SK-N-DZ (cell line): Measurements from ENCODE around the gene ABCE1.

Experiments used
- DNase-seq: peaks from one replicate; pipeline ENCODE4 v3.0.0-alpha.2; 2015; ENCODE audit warnings: low spot score
- small RNA-seq, 2 experiments: library from RNA; depleted of rRNA; stranded (forward); fragments of <200 nt; gene quantifications; one replicate each; pipeline ENCODE3, GENCODE V24; 2014

The ABCE1 gene

GRCh38 chr4:145176641-145177432, 78.7 kb downstream of the ABCE1 start:
- no peak for DNase-seq

- no peak for DNase-seq
Observed at GRCh38 chr4:145177511-145177905, 79.4 kb downstream of the ABCE1 start.

GRCh38 chr4:145177906-145178538, 79.9 kb downstream of the ABCE1 start:
- no peak for DNase-seq

- DNase-seq = no peak
Observed at GRCh38 chr4:145178740-145179280, 80.7 kb downstream of the ABCE1 start.

Small RNAs within 50 kb of the gene (small RNA-seq; reads per million reads assigned to genes)
- 0 reads per million in 2 experiments for gene RF00019
